Transverse colon (tissue), 4 donors: ENCODE measurements around the gene SHMT2.

Source experiments
- CTCF ChIP-seq, 5 experiments: fragments of 200-600 bp in 3 of 5; fragments of 450-650 bp in 2 of 5; sonication (generic) in 3 of 5; IDR thresholded peaks; 1 replicate in 2 of 5; 2 replicates in 3 of 5; pipeline ENCODE4 v1.5.1; 2016 to 2017; ENCODE audit warnings: antibody characterized with exemption in 5 of 5, inconsistent platforms in 3 of 5, mild to moderate bottlenecking in 2 of 5, moderate library complexity in 1 of 5
- EP300 ChIP-seq: sonication (generic); formaldehyde crosslinking; IDR thresholded peaks from one replicate; pipeline ENCODE4 v1.6.1; 2017; ENCODE audit warnings: antibody characterized with exemption, low read depth
- POLR2A ChIP-seq: fragments of 450-650 bp; IDR thresholded peaks from one replicate; pipeline ENCODE4 v1.6.1; 2016; ENCODE audit warnings: antibody characterized with exemption, mild to moderate bottlenecking, moderate library complexity
- POLR2AphosphoS5 ChIP-seq, 3 donors: sonication (generic); formaldehyde crosslinking; IDR thresholded peaks; one replicate each; pipeline ENCODE4 v1.6.1; 2016; ENCODE audit warnings: antibody characterized with exemption in 3 of 3

- TF ChIP-seq POLR2A (no peak), CTCF (IDR thresholded peaks at IDR 0.05) (no peak), POLR2AphosphoS5 (IDR thresholded peaks at IDR 0.05) (no peak), EP300 (no peak)
Measured at GRCh38 chr12:57278465-57279381, 49.2 kb downstream of the SHMT2 start.
